Fibroblast of pulmonary artery (primary cell): Measurements from ENCODE around the gene BRCC3.
A peak's percentile ranks its signal among the peaks of the same experiment; 100 is the strongest.

Experiments used
- DNase-seq: peaks from one replicate; pipeline ENCODE4 v3.0.0-alpha.2; 2010; ENCODE audit warnings: low read depth
- H3K4me3 ChIP-seq: replicated peaks from 2 replicates; pipeline ENCODE4 v1.5.1; 2011; ENCODE audit warnings: low read depth, mild to moderate bottlenecking, control low read depth, low read length, moderate library complexity
- TF ChIP-seq, protein P1 (sequence below): IDR thresholded peaks from 2 replicates; pipeline ENCODE4 v1.5.1; 2011; ENCODE audit warnings: mild to moderate bottlenecking, control low read depth, low read length, inconsistent platforms; ENCODE audit errors: missing control alignments

Gene BRCC3

GRCh38 chrX:155070975-155071693 lies at the start of gene BRCC3, which contains the start of the genes CMC4 and MTCP1:
Gene BRCC3, plus strand, starts transcription at chrX:155071508. Its CDS starts 20 bp downstream, at chrX:155071528.
Gene CMC4, minus strand, starts transcription at chrX:155071136. Its CDS starts 7,113 bp downstream, at chrX:155064023.
Gene MTCP1, minus strand, starts transcription at chrX:155071136. Its CDS starts 5,126 bp downstream, at chrX:155066010.
- DNase-seq = peak; percentile 82
- H3K4me3 ChIP-seq = peak within 1 kb of the TSS; percentile 72
- TF ChIP-seq, protein P1, sequence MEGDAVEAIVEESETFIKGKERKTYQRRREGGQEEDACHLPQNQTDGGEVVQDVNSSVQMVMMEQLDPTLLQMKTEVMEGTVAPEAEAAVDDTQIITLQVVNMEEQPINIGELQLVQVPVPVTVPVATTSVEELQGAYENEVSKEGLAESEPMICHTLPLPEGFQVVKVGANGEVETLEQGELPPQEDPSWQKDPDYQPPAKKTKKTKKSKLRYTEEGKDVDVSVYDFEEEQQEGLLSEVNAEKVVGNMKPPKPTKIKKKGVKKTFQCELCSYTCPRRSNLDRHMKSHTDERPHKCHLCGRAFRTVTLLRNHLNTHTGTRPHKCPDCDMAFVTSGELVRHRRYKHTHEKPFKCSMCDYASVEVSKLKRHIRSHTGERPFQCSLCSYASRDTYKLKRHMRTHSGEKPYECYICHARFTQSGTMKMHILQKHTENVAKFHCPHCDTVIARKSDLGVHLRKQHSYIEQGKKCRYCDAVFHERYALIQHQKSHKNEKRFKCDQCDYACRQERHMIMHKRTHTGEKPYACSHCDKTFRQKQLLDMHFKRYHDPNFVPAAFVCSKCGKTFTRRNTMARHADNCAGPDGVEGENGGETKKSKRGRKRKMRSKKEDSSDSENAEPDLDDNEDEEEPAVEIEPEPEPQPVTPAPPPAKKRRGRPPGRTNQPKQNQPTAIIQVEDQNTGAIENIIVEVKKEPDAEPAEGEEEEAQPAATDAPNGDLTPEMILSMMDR = no peak

DNA sequence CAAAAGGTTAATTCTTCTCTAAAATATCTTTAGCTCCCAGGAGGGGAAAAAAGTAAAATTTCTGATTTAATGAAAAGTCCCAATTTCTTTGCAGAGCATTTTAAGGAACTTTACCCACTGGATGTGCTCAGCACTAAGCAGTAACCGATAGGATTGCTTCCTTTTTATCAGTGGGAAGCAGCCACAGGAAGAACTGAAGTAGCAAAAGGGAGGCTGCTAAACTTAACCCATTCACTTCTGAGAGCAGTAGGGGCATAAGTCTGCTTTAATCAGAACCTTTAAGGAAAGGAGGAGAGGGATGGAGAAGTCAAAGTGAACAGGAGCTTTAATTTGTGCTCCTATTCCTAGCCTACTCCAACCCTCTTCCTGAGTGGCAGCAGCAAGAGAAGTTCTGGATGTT lies 48.7 kb upstream of the BRCC3 start, which contains the start of gene F8:
F8 (minus strand) TSS at position 139 of the 400 bp plus-strand sequence. CDS start 171 bp downstream, outside the sequence.
- TF ChIP-seq, protein P1 = no peak
- peak within 1 kb of the TSS; percentile 6 for H3K4me3 ChIP-seq
- no peak for DNase-seq

DNA sequence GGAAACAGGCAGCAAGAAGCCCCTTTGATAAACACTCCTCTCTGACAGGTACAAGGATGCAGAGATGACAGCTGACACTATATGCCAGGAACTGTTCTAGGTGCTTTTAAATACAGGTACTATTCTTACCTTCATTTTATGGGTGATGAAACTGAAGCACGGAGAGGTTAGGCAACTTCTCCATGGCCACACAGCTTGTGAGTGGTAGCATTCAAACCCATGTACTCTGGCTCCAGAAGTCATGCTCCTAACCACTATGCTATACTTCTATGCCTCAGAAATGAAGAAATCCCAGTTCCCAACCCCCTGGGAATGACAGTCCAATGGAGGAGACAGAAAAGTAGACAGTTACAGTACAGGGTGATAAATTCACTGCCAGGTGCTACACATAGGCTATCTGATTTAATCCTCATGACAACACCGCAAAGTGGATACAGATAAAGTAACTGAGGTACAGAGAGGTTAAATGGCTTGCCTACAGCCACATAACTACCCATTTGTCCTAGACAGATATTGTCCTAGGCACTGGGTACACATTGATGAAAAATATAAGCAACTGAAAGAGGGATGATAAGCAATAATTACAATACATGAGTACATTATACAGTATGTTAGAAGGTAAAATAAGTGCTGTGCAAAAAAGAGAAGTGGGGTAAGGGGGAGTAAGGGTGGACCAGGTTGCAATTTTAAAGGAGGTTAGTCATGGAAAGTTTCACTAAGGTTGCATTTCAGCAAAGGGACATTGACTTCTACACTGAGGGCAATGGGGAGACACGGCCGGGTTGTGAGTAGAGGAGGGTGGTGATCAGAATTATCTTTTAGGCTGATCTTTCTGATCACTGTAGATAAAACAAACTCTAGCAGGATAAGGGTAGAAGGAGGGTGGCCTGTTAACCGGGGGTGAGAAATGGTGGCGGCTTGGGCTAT lies 47.1 kb upstream of the BRCC3 start:
- DNase-seq = no peak
- no peak overlapping the region for H3K4me3 ChIP-seq
- TF ChIP-seq, protein P1 = no peak

DNA sequence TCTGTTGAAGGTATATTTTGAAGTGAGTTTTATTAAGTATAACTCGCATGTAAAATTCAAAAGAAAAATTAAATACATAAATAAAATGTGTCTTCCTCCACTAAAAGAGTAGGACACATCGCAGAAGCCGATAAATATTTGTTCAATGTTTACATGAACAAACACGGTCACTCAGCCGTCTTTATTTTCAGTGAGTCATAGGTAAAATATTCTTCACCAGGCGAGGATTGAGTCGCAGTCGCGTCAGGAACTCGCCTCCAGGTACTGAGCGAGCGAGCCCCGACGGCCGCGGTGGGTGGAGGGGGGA lies 44.9 kb upstream of the BRCC3 start:
- no peak for DNase-seq
- TF ChIP-seq, protein P1 = no peak
- peak overlapping the region; percentile 77 for H3K4me3 ChIP-seq

DNA sequence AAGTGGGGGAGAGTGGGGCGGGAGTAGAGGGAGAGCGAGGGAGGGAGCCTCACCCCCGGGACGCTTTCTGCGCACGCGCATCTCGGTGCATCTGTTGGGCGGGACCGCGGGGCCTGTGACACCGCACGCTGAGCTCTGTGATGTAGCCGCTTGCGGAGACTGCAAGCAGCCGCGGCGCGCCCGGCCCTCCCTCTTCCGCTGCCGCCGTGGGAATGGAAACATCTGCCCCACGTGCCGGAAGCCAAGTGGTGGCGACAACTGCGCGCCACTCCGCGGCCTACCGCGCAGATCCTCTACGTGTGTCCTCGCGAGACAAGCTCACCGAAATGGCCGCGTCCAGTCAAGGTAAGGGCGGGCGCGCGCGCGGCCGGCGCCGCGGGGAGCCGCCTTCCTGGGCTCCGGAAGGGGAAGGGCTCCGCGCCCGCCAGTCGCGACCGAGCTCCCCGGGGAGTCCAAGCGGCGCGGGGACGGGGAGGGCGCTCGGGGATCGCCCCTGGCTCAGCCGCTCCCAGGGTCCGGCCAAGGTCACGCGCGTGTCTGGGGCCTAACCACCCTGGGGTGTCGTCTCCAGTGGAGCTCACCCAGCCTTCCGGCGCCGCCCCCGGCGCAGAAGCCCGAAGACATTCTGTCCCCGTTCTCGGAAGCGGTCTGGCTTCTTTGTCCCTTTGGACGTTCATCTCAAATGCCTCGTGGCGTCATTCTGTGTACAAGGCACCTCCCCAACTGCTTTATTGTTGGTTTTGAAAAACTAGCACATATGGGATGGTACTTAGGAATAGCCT lies 44.4 kb upstream of the BRCC3 start, which contains the start of gene FUNDC2:
FUNDC2 (plus strand) TSS at position 118 of the 782 bp plus-strand sequence; CDS start at position 213, 95 bp downstream.
- H3K4me3 ChIP-seq = peak within 1 kb of the TSS; percentile 77
- DNase-seq = peak; percentile 95
- TF ChIP-seq, protein P1 = no peak

DNA sequence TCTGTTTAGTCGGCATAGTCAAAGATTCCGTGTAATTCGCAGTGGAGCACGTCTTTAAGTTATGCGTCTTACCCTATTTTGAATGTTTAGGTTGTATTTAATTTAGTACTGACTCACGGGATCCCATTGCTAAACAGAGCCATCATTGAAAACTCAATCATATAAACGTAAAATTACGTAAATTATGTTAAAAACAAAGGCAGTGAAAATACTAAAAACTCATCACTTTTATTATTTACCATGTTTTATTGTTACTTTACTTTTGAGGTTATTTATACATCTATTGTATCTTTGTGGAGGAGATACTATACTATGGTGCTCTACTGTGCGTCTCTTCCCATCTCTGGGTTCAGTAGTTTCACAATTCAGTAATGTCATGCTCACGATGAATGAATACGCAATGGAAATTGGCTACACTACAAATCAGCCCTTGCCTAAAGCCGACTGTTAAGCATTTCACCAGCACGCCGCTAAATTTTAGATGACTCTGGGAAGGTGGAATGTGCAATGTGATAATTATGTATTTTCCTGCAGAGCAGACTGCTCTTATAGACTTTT lies 43.7 kb upstream of the BRCC3 start:
- TF ChIP-seq, protein P1 = no peak
- peak overlapping the region; percentile 77 for H3K4me3 ChIP-seq
- peak; percentile 89 for DNase-seq
